T-helper 2 cell treated with Interferon-gamma antibody and Interleukin-4, amounts not matched to agents 100 ng/mL and 5 ng/mL, for 36 hours (primary cell): ENCODE results near the gene TMEM184B. TPM values are rescaled to one million over a fixed set of nuclear protein-coding genes. Genes with fewer than 3 reads are reported as not detected.

Experiments used
- intact Hi-C: fragments of 100-400 bp; cut with micrococcal nuclease; formaldehyde crosslinking; loops from one replicate; pipeline ENCODE4 v1.15.1; 2023
- total RNA-seq: library from RNA; stranded (reverse); gene quantifications from 2 replicates; pipeline ENCODE4 v1.2.3, GENCODE V29; 2022

Gene TMEM184B
- total RNA-seq, 1 donor from 2014 or later: 35.1 TPM

- intact Hi-C loops: loop anchor here (10.0 kb wide), 1 partner anchor 154 kb away; the partner anchor contains the start of gene PICK1
Observed at GRCh38 chr22:38208551-38208968, 64.2 kb downstream of the TMEM184B start.

GRCh38 chr22:38207898-38208432 is 64.8 kb downstream of the TMEM184B start:
- intact Hi-C loops: loop anchor here (10.0 kb wide), 1 partner anchor 153 kb away; the partner anchor contains the start of gene PICK1

DNA sequence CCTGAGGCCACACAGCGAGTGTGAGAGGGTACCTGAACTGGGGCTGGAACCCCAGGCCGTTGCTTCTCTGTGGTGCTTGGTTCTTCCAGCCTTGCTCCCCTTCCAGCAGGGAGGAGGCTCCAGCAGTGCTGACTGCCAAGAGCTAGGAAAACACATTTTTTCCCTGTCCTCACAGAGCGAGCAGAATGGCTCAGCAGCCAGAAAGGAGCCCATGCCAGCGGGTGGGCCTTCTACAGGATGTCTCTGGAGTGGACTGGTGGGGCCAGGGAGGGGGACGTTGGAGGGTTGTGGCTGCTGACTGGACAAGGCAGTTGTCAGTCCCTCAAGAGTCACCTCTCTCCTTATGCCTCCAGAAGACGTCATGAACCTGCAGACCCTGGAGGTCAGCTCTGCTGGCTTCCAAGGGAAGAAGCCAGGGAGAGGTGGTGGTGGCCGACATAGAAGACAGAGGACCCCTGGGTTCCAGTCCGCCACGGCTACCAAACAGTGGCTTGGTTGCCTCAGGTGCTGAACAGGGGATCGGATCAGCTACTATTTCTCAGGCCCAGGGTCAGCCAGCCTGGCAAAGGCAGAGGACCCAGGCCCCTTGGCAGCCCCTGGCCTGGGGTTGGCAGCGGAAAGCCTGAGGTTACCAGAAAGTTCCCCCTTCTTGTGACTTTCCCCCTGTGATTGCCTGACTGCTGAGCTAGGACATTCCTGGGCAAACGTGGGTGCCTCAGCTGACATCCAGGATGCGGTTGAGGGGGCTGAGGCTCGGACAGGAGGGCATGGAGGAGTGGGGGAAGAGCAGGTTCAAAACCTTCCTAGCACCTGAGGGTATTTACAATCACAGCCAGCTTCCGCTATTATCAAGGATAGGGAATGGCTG is 67.3 kb downstream of the TMEM184B start:
- intact Hi-C loops: loop anchor here (10.0 kb wide), 1 partner anchor 151 kb away; the partner anchor contains the start of gene PICK1

DNA sequence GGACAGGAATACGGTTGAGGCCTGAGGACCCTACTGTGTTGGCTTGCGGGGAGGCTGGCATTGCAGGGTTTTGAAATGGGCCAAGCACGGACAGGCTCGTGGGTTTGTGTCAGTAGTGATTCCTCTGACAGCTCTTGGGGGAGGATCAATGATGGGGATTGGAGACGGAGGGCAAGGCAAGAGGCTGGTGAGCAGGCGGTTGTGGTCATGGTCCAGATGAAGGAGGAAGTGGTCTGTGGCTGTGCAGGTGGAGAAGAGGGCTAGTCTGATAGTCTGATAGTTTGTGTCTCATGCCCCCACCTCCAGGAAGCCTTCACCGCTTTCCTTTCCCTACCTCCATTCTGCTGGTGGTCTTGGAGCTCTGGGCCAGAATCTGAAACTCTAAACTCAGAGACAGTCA is 68.0 kb downstream of the TMEM184B start:
- intact Hi-C loops: loop anchor here (5.0 to 10.0 kb wide), 3 partner anchors 113 to 597 kb away; partner anchors contain the start of genes CSNK1E, GGA1 and PICK1

DNA sequence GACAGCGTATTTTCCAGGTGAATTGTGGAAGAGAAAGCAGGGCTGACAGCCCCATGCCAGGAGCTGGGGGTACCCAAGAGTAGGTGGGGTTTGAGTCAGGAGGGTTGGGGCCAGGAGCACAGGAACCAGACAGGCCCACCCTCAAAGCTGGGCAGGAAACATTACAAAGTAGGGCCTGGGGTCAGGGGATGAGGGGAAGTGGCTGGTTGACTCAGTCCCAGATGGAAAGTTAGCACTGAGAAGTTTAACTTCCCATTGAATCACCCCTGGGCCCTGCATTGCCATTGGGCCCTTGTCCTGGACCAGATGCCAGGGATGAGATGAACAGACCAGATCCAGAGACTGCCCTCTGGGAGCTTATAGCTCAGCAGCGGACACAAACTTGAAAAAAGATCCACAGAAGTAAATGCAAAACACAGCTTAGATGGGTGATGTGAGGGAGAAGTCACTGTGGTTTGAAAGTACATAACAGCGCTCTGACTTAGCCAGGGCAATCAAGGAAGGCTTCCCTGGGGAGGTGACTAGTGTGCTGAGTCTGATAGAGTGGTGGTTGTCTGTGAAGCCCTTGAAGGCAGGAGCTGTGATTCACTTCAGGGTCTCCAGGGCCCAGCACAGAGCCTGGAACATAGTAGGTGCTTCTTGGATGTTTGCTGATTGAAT is 68.8 kb downstream of the TMEM184B start:
- intact Hi-C loops: loop anchor here (2.0 to 10.0 kb wide), 4 partner anchors 113 to 597 kb away; partner anchors contain the start of genes CSNK1E, GGA1 and PICK1

DNA sequence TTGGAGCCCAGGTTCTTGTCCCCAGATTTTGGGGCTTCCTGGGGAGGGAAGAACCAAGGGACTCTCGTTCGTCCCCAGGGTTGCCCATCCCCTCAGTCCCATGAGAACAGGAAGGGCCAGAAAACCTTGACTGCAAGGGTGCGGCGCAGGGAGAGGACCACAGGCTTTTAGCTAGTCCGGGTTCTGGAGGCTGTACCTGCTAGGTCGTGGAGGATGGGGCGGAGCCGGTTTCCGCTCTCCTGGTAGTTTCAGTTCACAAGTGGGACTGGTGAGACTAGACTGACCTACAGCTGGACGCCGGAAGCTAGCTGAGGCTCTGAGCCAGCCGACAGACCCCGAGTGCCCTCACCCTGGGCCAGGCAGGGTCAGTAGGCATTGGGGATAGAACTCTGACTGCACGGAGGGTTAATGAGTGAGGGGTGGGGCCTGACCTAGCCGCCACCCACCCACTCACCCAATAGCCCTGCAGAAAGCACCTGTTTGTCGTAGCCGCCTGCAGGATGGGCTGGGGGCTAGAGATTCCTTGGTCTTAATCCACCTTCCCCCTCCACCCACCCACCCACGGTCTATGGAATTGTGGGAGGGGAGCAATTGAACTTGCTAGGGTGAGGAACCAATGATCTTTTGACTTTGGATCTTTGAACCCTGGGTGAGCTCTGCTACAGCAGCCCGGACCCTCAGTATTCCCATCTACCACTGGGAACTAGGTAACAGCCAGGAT is 69.6 kb downstream of the TMEM184B start:
- intact Hi-C loops: loop anchor here (2.0 to 10.0 kb wide), 4 partner anchors 114 to 596 kb away; partner anchors contain the start of genes CSNK1E, GGA1 and PICK1

- intact Hi-C loops: loop anchor here (1.0 to 10.0 kb wide), 5 partner anchors 12 to 595 kb away; partner anchors contain the start of genes CSNK1E, GGA1 and PICK1
Observed at GRCh38 chr22:38202437-38203089, 70.2 kb downstream of the TMEM184B start.

DNA sequence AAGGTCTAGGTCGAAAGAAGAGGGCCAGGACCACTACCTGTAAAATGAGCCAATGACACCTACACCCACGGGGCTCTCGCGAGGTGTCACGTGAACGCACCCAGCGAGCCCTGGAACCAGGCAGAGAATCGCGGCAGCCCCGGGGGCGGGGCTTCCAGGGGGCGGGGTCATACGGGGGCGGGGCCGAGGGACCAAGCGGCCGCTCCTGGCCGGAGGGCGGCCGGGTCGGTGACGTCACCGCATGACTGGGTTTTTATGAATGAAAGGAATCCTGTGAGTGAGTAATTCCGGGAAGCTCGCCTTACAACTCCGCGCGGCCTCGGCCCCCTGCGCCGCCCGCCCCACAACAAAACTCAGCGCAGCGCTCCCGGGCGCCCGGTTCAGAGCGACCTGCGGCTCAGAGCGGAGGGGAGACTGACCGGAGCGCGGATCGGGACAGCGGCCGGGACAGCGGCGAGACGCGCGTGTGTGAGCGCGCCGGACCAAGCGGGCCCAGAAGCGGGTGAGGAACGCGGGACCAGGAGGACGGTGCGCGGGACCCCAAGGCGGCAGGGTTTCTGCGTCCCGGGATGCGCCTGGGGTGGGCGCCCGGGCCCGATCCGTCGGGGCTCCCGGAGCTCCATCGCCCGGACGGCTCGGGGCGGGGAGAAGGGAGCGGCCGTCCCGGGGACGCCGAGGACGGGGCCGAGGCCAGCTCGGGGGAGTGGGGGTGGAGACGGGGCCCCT is 70.9 kb downstream of the TMEM184B start, which contains the start of gene MAFF:
Gene MAFF (plus strand): TSS at position 284 of the 726 bp plus-strand sequence. CDS start 11,860 bp downstream, outside the sequence.
- intact Hi-C loops: loop anchor here (1.0 to 10.0 kb wide), 6 partner anchors 12 to 595 kb away; partner anchors contain the start of genes CSNK1E, GGA1, PICK1 and PLA2G6

DNA sequence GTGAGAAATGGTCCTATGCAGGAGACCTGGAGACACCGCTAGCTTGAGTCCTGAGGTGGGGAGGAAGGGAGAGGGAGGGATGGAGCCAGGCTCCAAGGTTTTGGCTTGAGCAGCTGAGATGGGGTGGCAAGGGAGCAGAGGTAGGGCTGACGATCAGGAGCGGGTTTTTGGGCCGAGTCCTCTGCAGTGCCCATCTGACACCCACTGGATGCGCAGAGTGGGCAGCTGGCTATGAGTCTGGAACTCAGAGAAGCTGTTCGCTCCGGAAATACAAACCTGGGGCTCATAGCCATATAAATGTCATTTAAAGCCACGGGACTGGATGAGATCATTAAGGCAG is 71.5 kb downstream of the TMEM184B start:
- intact Hi-C loops: loop anchor here (1.0 to 10.0 kb wide), 4 partner anchors 20 to 594 kb away; partner anchors contain the start of genes CSNK1E, GGA1, PICK1 and PLA2G6

DNA sequence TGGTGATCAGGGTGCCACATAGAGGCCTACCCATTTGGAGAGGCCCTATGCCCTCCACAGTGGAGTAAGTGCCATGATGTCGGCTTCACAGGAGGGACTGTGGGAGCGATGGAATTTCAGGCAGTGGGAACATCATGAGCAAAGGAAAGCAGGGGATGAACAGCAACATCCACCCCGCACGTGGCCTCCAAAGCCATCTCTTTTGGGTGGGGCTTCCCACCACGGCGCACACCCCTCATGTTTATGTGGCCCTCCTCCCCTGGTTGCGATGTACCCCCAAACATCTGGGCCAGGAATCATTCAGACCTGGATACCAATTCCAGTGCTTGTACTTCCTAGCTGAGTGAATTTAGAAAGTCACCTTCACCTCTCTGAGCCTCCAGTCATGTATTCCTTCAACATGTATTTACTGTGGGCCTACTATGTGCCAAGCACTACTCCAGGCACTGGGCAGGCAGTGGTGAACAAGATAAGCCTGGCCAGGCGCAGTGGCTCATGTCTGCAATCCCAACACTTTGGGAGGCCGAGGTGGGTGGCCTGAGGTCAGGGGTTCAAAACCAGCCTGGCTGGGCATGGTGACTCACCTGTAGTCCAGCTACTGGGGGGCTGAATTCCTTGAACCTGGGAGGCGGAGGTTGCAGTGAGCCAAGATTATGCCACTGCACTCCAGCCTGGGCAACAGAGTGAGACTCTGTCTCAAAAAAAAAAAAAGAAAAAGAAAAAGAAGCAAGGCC is 72.8 kb downstream of the TMEM184B start:
- intact Hi-C loops: loop anchor here (5.0 to 10.0 kb wide), 3 partner anchors 117 to 593 kb away; partner anchors contain the start of genes CSNK1E, GGA1 and PICK1

- intact Hi-C loops: no loop called here
Observed at GRCh38 chr22:38196791-38197419, 75.9 kb downstream of the TMEM184B start.

DNA sequence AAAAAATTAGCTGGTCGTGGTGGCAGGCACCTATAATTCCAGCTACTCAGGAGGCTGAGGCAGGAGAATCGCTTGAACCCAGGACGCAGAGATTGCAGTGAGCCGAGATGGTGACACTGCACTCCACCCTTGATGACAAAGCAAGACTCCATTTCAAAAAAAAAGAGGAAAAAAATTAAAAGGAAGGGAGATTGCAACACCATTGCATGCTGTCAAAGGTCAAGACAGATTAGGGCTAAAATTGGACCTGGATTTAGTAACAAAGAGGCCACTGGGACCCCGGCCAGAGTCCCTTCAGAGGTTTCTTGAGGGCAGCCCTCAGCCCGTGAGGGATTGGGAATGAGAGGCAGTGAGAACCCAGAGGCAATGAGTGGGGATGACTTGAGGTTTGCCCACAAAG is 79.2 kb downstream of the TMEM184B start:
- intact Hi-C loops: no loop called here

DNA sequence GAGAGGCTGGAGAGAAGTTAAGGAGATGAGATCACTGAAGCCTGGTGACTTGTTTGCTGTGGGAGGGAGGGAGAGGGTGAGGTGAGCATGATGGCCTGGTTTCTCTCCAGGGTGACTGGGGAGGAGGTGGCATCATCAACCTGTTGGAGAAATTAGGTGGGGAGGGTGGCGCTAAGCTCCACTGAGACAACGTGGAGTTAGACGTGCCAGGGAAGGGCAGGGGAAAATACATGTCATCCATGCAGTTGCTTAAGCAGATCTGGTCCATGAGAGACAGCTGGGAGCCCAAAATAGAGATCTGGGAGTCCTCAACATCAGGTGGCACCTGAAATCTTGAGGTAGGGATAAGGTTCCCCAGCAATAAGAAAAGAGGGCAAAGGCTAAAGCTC is 80.3 kb downstream of the TMEM184B start:
- intact Hi-C loops: no loop called here

DNA sequence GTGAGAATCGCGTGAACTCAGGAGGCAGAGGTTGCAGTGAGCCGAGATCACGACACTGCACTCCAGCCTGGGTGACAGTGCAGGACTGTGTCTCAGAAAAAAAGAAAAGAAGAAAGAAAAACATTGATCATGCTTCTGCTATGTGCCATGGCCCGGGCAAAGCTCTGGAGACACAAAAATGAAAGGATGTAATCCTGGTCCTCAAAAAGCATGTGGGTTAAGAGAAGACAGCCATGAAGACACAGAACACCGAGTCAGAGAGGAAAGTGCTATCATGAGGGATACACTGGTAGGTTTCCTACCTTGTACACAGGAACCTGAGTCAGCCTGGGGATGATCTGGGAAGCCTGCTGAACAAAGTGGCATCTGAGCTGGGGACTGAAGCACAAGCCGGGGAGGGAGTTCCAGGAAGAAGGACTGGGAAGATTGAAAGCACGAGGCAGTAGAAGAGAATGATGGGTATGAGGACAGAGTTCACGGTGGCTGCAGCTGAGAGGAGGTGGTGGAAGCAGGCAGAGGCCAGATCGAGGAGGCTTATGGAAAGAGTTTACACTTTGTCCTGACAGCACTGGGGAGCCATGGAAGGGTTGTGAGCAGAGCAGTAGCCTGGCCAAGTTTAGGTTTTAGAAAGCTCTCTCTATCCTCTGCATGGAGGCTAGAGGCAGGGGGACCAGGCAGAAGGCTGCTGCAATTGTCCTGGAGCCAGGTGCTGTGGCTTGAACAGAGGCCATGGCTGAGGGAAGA is 80.9 kb downstream of the TMEM184B start:
- intact Hi-C loops: no loop called here

GRCh38 chr22:38191055-38191454 is 81.8 kb downstream of the TMEM184B start:
- intact Hi-C loops: no loop called here

DNA sequence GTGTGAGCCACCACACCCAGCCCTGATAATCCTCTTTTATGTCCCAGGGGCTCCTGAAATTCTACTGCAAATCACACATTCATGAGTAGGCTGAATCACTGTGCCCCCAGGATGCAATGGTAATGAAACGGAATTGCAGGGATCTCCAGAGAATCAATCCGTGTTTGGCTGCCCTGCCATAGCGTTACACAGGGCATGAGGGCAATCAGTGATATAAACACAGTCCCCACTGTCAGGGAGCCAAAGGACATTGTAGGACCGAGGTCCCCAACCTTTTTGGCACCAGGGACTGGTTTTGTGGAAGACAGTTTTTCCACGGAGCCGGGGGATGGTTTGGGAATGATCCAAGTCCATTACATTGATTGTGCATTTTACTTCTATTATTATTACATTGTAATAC is 82.2 kb downstream of the TMEM184B start:
- intact Hi-C loops: no loop called here

- intact Hi-C loops: no loop called here
Observed at GRCh38 chr22:38189104-38189503, 83.7 kb downstream of the TMEM184B start.
